NCI-H2171 treated with DMSO at 0.1 percent for 48 hours (cell line): ENCODE measurements around the gene MID1.

Experiments used
- DNase-seq: peaks from one replicate; lab custom pipeline; 2025; lab: John Stamatoyannopoulos, UW

MID1 gene

DNA sequence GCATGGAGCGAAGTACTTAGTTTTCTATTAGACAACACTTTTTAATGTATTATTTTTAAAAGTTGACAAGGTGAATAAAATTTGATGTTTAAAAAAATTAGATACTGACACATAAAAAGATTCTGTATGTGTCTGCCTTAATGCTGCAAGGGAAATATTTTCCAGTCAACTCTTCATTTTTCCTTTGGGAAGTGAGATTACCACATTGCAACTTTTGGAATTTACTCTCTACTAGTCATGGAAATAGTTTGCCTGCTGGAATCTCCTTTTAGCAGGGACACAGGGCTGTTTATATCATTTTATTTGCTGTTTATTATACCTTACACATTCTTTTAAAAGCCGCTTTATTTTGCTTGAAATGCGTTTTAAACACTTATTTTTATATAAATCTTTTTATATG lies 135.1 kb downstream of the MID1 start:
- no peak for DNase-seq

DNA sequence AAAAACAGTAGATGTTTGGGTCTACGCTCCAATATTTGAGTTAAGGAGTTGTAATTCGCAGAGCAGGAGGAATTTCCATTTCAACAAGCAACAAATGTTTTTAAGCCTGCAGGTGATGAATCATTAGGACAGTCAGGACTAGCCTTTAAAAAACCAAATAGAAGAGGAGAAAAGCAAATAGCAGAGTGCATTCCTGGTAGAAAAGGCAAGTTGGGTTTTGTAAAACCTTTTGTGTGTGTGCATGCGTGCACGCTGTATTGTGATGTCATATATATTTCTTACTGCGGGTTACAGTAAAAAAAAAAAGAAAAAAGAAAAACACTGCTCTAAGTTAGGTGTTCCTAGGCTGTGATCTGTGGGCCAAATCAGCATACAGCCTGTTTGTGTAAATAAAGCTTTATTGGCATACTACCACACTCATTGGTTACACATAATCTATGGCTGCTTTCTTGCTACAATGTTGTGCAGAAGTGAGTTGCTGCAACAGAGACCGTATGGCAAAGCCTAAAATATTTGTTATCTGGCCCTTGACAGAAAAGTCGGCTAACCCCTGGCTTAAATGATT lies 135.6 kb downstream of the MID1 start:
- no peak for DNase-seq

DNA sequence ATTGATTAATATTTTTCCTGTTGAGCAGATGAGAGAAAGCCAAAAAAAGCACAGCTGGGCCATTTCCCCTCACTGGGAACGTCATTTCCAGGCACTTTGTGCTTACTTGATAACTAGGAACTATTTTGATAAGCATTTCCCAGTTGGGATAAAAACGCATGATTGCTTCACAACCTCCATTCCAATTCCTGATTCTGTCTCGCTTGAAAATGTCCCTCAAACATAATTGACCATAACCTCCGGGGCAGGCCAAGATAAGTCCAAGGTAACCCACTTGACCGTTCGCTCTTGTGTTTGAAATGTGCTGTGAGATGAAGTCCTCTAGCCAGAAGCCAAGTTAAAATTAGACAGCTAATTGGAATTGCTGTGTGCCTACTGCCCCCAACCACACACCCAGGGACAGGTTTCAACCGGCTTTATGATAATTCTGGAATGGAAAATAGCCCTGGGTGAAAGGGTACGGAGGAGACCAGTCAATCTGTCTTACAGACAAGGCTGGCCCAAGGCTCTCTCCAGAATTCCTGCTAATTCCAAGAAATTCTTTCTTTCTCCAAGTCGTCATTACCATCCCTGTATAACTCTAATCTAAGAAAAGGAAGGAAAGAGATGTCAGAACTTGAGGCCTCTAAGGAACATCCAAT lies 137.1 kb downstream of the MID1 start:
- DNase-seq, result no peak

DNA sequence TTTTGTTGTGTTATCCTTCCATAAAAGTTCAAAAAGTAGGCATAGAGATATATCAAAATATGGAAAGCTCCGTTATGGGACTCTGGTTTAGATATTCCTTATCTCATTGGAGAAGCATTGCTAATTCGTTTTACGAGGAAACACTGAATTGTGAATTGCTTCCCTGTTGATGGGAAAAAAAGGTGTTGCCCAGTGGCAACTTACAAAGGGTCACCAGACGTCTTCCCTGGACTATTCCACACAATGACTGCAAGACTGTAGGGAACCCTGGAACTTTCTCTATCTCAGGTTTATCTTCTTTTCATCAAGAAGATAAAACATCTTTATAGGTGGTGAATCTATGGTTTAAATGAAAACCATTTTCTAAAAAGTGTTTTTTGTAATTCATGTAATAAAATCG lies 137.7 kb downstream of the MID1 start:
- DNase-seq, result no peak

DNA sequence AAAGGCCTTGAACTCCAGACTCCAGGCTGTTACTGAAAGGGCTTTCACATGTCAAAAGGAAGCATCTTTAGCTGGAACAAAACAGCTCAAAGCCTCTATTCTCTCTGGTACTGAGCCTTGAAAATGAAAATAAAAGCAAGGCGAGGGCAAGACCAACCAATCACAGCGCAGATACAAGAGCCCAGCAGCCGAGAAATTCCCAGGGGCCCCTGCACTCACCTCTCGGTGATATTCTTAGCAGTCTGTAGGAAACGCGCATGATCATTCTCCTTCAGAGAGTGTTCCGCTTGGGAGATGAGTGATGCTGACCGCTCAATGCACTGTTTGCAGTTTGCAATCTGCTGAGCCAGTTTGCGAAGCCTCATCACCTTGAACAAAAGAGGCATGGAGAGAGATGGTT lies 138.1 kb downstream of the MID1 start:
- no peak for DNase-seq

DNA sequence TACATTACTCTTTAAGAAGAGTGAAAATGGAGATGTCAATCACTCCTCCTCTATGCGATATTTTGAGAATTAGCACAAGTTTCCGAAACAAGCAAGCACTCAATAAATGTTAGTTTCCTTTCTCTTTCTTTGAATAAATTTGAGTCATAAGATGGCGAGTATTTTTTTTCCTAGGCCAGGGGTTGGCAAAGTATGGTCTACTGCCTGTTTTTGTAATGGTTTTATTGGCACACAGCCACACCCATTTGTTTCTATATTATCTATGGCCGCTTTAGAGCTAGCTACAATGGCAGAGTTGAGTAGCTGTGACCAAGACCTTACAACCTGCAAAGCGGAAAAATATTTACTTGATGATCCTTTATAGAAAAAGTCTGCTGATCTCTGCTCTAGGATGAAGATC lies 139.5 kb downstream of the MID1 start:
- no peak for DNase-seq

DNA sequence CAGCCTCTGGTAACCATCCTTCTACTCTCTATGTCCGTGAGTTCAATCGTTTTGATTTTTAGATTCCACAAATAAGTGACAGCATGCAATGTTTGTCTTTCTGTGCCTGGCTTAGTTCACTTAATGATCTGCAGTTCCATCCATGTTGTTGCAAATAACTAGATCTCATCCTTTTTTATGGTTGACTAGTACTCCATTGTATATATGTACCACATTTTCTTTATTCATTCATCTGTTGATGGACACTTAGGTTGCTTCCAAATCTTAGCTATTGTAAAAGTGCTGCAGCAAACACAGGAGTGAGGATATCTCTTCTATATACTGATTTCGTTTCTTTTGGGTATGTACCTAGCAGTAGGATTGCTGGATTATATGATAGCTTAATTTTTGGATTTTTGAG lies 140.9 kb downstream of the MID1 start:
- DNase-seq, result no peak

DNA sequence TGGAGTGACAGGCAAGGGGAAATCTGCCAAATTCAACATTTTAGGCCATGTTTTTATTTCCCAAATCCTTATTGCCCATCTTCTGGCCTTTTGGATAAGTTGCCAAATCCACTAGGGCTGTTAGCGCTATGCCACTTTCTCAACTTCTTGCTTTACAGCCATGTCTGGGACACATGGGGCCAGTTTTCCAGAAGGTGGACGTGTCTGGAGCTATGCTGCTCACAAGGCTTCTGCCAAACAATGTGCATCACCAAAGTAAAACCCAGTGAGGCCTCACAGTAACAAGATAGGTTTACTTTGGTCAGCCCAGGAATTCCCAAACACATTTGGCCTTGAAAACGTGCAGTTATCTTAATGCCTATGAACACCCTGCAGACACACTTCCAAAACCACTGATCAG lies 142.9 kb downstream of the MID1 start:
- no peak for DNase-seq

DNA sequence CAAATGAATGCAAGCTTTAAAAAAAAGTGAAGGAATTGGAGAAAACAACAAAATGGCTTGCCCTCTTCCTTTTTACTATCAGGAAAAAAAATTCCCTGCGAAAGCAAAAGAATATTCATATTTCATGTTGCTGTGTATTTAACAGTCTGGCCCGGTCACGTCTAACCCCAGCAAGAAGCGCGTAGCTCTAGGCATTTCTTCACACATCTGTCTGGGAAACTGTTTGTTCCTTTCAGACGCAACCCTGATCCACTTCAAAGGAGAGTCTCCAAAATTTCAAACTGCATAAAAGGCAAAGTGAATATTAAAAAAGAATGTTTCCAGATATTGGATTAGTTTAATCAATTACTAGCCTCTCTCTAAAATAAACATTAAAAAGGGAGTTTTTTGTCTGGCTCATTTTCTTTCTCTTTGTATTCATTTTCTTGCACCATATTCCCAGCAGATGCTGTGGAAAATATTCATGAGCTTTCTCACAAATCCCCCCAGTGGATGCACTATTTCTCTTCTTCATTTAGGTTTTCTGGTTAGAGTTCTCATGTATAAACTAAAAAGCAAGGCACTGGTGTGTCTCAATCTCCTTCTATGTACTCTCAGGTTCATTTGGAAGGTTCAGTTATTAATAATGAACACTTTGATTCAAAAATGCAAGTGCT lies 145.3 kb downstream of the MID1 start:
- DNase-seq, result no peak

DNA sequence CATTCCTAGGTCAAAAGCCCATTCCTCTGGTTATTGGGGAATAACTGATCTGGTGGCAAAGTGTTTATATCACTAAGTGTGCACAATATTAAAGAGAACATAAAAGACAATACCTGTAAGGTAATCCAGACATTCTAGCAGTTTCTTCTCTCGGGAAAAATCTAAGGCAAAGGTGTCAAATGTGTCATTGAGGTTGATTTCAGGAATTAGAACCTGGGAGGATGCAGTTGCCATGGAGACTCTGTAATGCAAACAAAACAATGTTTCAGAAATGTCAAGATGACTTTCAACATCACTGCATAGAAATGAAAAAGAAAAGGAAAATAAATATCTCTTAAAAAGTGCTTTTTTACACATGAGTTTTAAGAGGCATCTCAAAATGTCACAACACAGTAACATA lies 145.9 kb downstream of the MID1 start:
- DNase-seq, result no peak

DNA sequence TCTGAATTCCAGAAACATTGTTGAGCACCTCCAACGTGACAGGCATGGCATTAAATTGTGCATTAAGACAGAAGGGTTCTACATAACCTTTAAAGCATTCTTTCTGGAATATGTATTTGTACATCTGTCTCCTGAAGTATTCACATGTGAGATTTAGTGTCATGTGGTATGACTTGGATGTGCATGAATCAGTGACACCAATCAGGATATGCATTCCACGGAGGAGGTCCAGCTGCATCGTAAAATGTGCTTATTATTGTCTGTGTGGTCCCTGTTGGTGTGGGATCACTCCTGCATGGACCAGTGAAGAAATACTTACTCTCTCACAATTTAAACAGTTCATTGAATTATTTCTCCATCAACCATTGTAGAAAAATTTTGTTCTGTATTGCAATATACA lies 149.0 kb downstream of the MID1 start:
- no peak for DNase-seq

DNA sequence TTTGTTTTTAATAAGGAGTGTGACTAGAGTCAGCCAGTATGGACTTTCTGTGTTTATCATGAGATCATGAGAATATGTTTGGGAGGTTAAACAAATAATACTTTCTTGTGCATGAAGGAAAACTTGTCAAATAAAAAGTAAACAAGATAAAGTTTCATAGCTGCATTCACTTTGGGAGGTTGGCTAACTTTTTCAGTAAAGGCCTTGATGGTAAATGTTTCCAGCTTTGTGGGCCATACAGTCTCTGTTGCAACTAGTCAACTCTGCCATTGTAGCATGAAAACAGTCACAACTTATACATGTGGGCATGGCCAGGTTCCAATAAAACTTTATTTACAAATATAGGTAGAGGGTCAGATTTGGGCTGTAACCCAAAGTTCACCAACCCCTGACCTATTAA lies 150.4 kb downstream of the MID1 start:
- DNase-seq, result no peak

DNA sequence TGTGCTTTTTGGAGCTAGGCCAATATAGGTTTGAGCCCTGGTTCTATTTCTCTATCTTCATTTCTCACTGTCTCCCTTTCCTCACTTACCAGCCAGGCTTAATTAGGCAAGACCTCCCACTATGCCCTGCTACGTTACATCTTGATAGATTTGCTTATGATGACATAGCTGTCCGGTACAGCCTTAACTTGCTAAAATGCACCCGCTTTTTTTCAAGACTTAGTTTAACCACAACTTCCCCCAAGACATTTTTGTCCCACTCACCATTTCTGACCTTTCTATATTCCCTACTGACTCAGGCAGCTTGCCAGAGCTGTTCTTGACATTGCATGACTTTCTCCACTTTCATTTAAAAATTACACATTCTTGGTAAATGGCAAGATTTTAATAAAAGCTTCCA lies 152.6 kb downstream of the MID1 start:
- no peak for DNase-seq

DNA sequence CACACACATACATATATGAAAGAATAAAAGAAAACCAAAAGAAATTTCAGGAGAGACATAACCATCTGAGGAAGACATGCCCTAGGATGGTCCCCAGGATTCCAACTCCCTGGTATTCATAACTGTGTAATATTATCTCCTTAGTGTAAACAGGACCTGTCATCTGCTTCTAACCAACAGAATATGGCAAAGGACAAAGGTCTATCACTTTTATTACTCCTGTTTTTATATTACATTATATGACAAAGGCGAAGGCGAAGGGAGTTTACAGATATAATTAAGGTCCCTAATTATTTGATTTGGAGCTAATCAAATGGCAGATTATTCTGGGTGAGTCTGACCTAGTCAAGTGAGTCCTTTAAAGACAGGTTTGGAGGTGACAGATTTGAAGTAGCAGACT lies 155.1 kb downstream of the MID1 start:
- DNase-seq, result no peak

DNA sequence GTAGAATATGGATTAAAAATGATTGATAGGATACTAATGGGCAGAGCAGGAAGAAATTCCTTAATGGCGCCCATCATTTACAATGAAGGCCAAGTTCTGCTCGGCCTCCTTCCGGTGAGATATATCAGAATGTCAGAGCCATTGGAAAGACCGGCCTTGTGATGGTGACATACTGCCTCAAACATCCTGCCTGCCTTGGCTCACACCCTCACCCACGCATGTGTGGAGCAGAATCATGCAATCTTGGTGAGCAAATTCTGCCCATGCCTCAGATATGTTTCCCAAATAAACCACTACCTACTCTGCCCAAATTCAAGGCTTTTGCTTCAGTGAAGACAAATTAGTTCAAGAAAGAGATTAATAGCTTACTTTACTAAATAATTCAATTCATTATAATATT lies 163.3 kb downstream of the MID1 start:
- DNase-seq, result no peak

DNA sequence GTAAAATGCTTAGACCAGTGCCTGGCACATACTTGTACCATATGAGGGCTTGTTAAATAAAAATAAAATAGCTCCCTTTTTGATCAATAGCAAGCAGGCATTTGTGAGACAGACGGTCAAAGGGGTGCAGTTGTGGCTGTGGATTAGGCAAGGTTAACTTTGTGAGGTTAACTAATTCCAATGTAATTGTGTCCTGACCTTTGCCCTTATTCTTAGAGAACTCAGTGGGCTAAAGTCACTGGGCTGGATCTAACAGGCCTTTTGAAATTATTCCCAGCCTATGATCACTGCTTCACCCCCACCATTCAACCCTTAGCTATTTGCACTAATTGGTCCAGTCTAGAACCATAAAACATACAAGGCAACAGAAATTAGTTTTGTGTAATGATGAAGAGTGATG lies 166.4 kb downstream of the MID1 start:
- no peak for DNase-seq

DNA sequence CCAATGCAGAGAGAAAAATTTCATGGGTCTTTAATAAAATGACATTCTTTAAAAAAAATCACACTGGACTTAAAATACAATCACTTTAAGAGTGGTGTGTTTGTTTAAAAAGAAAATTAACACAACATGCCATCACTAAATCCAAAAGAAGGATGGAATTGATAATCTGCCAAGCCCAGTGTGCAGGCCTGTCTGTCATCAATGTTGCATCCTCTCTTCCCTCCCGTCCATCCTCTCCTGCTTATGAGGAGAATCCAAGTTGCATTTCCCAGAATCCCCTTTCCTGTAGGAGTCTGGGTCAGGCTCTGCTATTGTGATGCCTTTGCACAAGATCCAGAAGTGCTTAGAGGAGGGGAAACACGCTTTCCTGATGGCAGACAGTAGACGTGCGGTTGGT lies 169.4 kb downstream of the MID1 start:
- DNase-seq, result no peak

DNA sequence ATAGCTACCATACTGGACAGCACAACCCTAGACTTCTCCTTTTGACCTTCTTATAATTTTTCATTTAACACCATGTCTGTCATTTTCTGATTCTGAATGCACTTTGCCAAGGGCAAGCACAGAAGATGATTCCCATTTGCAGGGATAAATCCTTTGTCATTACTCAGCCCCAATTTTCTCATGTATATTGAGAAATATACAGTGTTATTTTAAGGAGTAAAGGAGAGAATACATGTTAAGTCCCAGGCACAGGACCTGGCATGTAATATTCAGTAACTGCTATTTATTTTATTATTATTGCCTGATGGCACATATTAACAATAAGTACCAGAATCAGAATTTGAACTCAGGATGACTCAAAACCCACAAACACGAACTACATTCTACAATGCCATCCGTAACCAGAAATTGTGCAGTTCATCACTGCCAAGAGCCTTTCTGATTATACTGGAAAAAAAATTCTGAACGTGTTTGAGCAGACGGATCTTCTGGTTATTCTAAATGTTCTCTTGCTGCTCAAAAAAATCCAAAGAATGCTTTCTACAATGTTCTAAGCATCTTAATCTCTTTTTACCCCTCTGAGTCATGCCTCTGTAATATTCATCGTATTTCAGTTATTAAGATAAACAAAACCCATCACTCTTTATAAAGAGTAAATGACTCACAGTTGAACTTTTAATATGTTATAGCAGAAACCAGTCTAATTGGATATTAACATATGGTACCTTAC lies 170.0 kb downstream of the MID1 start:
- DNase-seq, result no peak

DNA sequence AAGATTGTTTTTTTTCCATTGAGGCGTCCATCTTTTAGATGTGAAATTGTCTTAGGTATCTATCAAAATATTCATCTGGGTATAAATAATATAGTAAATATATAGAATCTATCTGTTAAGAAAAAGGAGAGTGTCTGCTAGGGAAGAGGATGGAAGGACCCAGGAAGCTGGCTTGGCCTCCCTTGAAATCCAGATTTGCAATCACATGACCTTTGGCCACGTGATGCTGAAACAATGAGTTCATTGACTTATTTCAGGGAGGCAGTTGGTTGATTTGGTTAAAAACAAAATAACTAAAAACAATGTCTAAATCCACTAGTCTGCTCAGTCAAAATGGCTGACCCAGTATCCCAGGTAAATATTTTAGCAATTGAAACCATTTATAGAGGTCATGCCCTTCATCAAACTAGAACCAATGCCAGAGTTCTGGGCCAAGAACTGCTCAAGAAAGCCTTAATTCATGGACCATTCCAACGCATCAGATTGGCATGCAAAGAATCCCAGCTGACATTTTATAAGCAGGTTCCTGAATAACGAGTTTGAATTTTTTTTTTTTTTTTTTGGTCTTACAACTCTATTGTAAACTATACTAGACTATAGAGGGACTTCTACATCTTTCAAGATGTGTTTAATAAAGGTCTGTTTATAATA lies 172.7 kb downstream of the MID1 start:
- DNase-seq, result no peak

DNA sequence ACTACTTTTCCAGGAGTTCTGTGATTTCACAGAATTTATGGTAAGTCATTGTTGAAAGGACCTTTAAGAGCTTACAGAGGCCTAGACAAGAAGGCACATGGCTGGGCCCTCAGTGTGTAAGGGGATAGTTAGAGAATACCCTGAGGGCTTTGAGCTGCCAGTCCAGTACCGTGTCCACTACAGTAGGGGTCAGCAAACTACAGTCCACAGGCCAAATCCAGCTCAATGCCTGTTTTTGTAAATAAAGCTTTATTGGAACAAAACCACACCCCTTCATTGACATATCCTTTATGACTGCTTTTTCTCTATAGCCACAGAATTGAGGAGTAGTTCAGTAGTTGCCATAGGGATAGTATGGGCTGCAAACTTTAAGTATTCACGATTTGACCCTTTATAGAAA lies 176.2 kb downstream of the MID1 start:
- no peak for DNase-seq

DNA sequence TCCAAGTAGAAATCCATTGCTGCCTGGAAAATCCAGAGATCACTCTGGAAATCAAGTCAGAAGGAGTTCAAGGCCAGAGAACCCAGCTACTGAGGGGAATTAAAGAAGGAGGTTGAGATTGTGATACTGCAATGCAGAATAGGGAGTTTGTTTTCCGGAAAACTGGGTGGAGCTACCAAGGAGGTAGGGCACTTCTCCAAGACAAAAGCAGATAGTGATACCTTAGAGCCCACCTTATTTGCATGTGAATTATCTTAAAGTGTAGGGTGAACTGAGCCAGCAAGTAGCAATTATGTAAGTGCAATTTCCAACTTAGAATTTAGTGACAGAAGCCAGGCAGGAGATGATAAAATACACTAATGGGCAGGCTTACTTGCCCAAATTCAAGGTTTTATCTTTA lies 178.9 kb downstream of the MID1 start:
- no peak for DNase-seq

DNA sequence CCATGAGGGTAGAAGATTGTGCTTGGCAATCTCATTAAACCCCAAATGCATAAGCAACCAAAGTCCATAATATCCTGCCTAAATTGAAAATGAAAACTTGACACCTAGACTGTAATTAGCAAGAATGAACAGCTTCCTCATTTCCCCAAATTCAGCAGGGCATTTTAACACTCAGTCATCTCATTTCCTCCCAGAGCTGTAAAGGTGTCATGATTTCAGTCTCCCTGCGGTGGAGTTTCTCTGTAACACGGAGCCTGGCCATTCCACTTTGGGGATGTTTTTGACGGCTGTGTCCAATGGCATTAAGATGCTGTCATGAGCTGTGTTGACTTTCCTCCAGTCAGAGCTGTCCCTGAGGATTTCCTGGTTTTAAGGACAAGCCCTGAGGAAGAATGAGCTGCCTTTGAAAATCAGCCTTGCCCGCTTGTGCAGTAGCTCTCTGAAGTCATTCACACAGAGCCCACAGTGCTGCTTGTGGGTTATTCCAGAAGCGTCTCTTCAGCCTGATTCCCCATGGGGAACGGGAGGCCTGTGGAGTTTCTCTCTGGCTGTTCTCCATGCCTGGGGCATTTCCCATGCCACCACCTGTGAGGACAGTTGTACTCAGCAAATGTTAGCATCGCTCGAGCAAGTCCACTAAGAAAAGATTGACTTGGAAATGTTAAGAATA lies 187.0 kb downstream of the MID1 start:
- DNase-seq, result no peak
